Tibial artery (tissue), 4 donors: ENCODE results near the gene YKT6.

ENCODE experiments used
- DNase-seq, 2 donors: peaks; one replicate each; pipeline ENCODE4 v3.0.0-alpha.2; 2019
- H3K27ac ChIP-seq, 2 donors: fragments of 200-600 bp; sonication (generic) in 1 of 2; 1 replicate in 1 of 2; 2 replicates in 1 of 2; pipeline ENCODE4 v1.5.1; 2018 to 2019; ENCODE audit warnings: mild to moderate bottlenecking in 1 of 2
- H3K27me3 ChIP-seq, 2 donors: fragments of 200-600 bp; sonication (generic) in 1 of 2; one replicate each; pipeline versions ENCODE4 v1.5.1 to v1.6.0; 2016 to 2019
- H3K36me3 ChIP-seq, 3 donors: fragments of 200-600 bp; sonication (generic) in 2 of 3; one replicate each; pipeline ENCODE4 v1.5.1; 2016 to 2019; ENCODE audit warnings: mild to moderate bottlenecking in 2 of 3
- H3K4me1 ChIP-seq, 4 donors: fragments of 200-600 bp; sonication (generic) in 2 of 4; 1 replicate in 3 of 4; 2 replicates in 1 of 4; pipeline ENCODE4 v1.5.1; 2016 to 2019
- H3K4me3 ChIP-seq, 2 donors: fragments of 200-600 bp; sonication (generic) in 1 of 2; 1 replicate in 1 of 2; 2 replicates in 1 of 2; pipeline ENCODE4 v1.5.1; 2018 to 2019; ENCODE audit warnings: mild to moderate bottlenecking in 2 of 2
- H3K9me3 ChIP-seq, 3 donors: fragments of 200-600 bp; sonication (generic) in 1 of 3; one replicate each; pipeline ENCODE4 v1.5.1; 2016 to 2019
- CTCF ChIP-seq, 2 experiments: fragments of 200-600 bp in 1 of 2; fragments of 450-650 bp in 1 of 2; IDR thresholded peaks; one replicate each; pipeline ENCODE4 v1.5.1; 2017 to 2019; ENCODE audit warnings: antibody characterized with exemption in 2 of 2, mild to moderate bottlenecking in 1 of 2, moderate library complexity in 1 of 2
- intact Hi-C: fragments of 100-400 bp; cut with DNase I; formaldehyde crosslinking; loops from one replicate; pipeline ENCODE4 v1.15.0; 2023; ENCODE audit warnings: low total_unique reads

The YKT6 gene

DNA sequence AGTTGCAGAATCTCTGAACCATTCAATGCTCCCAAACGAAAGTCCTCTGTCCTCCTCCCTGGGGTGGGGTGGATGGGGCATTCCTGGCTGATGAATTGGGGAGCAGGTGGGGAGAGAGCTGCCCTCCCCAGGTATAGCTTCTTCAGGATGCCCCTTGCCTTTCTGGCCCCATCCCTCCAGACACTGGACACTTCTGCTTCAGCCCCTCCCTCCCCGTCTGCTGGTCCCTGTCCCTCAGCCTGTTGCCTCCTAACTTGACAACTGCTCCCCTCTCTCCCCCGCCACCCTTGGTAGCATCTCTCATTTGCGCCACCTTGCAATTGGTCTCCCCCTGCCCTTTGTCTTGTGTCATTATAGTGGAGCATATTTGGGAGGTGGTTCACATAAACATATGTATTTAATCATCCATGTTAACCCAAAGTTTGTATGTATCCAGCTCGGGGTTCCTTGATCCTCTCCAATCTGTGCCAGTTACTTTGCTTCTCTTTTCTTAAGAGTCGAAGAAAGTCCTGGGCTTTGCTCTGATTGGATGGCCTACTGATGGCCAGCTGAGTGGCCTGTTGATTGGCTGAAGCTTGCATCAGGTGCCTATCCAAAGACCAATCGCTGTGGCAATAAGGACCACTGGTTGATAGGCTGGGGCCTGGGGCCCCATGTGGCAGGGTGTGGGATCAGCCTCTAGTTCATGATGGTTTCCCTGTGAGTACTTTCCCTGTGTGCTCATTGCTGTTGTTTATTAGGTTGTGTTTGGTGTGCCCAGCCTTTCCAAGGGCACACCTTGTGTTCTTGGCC is 7.6 kb upstream of the YKT6 start:
- H3K36me3 ChIP-seq: no peaks in the 10 kb centered on the region
- peaks cover 0 to 28% of the 10 kb centered on the region in 2 donors for H3K27me3 ChIP-seq
- no peak for DNase-seq
- no peaks in the 10 kb centered on the region for H3K9me3 ChIP-seq
- H3K4me1 ChIP-seq: no peaks in the 10 kb centered on the region
- no peak for TF ChIP-seq CTCF (IDR thresholded peaks at IDR 0.05)
- no peak overlapping the region for H3K27ac ChIP-seq
- intact Hi-C loops: no loop called here
- no peak overlapping the region for H3K4me3 ChIP-seq

- no peak overlapping the region for H3K27ac ChIP-seq
- no peak overlapping the region for H3K4me3 ChIP-seq
- TF ChIP-seq CTCF (IDR thresholded peaks at IDR 0.05): no peak
- peaks cover 0 to 24% of the 10 kb centered on the region in 2 donors for H3K27me3 ChIP-seq
- no peaks in the 10 kb centered on the region for H3K36me3 ChIP-seq
- H3K4me1 ChIP-seq: no peaks in the 10 kb centered on the region
- no peaks in the 10 kb centered on the region for H3K9me3 ChIP-seq
- DNase-seq: no peak
- intact Hi-C loops: no loop called here
Observed at GRCh38 chr7:44194069-44194468, 6.7 kb upstream of the YKT6 start.

GRCh38 chr7:44194562-44195145 is 6.1 kb upstream of the YKT6 start:
- intact Hi-C loops: loop anchor here (5.0 kb wide), 1 partner anchor 122 kb away; no protein-coding TSS in a partner anchor
- peaks cover 0 to 20% of the 10 kb centered on the region in 2 donors for H3K27me3 ChIP-seq

DNA sequence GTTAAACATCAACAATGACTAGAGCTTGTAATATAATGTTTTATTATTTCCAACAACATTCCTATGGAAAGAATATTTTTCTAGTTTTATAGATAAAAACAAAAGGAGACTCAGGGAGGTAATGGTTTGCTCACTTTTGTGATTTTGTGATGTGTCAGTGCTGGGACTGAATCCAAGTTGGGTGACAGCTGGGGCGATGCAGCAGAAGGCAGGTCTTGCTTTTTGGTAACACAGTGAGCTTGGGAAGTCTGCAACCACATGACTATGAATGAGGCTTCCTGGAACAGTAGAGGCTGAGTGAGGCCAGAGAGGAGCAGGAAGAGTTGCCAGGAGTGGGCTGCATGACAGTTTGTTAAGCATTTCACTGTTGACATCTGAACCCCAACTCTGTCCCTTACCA is 4.9 kb upstream of the YKT6 start:
- TF ChIP-seq CTCF (IDR thresholded peaks at IDR 0.05): no peak
- intact Hi-C loops: loop anchor here (5.0 kb wide), 1 partner anchor 124 kb away; no protein-coding TSS in a partner anchor

More at GRCh38 chr7:44194562-44195145, 6.1 kb upstream of the YKT6 start:
- TF ChIP-seq CTCF (IDR thresholded peaks at IDR 0.05): no peak
- Histone ChIP-seq H3K36me3 (no peaks in the 10 kb centered on the region), H3K27ac (no peak overlapping the region), H3K9me3 (no peaks in the 10 kb centered on the region), H3K4me3 (no peak overlapping the region), H3K4me1 (no peaks in the 10 kb centered on the region)
- DNase-seq: no peak

DNA sequence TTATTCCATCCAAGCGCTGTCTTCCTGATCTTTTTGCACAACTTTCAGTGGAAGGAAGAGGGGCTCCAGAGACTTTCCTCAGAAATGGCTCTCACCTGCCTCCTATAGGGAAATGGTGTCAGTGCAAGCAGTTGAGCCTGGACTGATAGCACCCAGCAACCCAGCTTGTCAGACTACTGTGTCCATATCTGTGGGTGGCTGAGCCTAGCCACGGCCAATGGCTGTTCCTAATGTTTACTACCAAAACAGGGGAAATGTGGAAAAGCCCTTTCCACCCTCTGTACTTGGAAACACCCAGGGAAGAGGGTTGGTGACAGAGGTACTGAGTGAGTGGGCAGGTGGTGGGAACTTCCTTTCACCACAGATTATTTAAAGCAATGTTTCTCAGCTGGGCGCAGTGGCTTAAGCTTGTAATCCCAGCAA is 4.3 kb upstream of the YKT6 start:
- no peak for DNase-seq
- Histone ChIP-seq H3K4me1 (peaks cover 0 to 2% (median 1%) of the 10 kb centered on the region in 4 donors), H3K4me3 (no peak overlapping the region), H3K36me3 (no peaks in the 10 kb centered on the region), H3K27me3 (peaks cover 0 to 15% of the 10 kb centered on the region in 2 donors), H3K27ac (no peak overlapping the region), H3K9me3 (no peaks in the 10 kb centered on the region)
- intact Hi-C loops: loop anchor here (5.0 kb wide), 1 partner anchor 124 kb away; no protein-coding TSS in a partner anchor
- TF ChIP-seq CTCF (IDR thresholded peaks at IDR 0.05): peak; percentile 61 to 69

More for the DNA sequence above, 4.9 kb upstream of the YKT6 start:
- Histone ChIP-seq H3K36me3 (no peaks in the 10 kb centered on the region), H3K4me1 (no peaks in the 10 kb centered on the region), H3K4me3 (no peak overlapping the region), H3K9me3 (no peaks in the 10 kb centered on the region), H3K27me3 (peaks cover 0 to 15% of the 10 kb centered on the region in 2 donors), H3K27ac (no peak overlapping the region)
- no peak for DNase-seq
